ENCODE data around the gene ASNS.

DNA sequence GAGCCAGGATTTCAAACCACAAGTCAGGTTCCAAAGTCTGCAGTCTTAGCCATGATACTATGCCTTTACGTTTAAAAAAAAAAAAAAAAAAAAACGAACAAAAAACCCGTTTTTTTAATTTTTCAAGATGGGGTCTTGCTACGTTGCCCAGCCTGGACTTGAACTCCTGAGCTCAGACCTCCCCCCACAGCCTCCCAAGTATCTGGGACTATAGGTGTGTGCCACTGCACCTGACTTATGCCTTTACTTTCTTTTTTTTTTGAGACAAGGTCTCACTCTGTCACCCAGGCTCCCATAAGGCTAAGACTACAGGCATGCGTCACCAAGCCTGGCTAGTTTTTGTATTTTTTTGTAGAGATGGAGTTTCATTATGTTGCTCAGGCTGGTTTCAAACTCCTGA is 14.7 kb downstream of the ASNS start:
- TF ChIP-seq POLR2A (IDR thresholded peaks at IDR 0.05), result no peak
- TF ChIP-seq, protein P1, sequence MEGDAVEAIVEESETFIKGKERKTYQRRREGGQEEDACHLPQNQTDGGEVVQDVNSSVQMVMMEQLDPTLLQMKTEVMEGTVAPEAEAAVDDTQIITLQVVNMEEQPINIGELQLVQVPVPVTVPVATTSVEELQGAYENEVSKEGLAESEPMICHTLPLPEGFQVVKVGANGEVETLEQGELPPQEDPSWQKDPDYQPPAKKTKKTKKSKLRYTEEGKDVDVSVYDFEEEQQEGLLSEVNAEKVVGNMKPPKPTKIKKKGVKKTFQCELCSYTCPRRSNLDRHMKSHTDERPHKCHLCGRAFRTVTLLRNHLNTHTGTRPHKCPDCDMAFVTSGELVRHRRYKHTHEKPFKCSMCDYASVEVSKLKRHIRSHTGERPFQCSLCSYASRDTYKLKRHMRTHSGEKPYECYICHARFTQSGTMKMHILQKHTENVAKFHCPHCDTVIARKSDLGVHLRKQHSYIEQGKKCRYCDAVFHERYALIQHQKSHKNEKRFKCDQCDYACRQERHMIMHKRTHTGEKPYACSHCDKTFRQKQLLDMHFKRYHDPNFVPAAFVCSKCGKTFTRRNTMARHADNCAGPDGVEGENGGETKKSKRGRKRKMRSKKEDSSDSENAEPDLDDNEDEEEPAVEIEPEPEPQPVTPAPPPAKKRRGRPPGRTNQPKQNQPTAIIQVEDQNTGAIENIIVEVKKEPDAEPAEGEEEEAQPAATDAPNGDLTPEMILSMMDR (IDR thresholded peaks at IDR 0.05), result no peak

Measured in breast epithelium (tissue), 3 donors.